ENCODE data around the gene TMEM245.

DNA sequence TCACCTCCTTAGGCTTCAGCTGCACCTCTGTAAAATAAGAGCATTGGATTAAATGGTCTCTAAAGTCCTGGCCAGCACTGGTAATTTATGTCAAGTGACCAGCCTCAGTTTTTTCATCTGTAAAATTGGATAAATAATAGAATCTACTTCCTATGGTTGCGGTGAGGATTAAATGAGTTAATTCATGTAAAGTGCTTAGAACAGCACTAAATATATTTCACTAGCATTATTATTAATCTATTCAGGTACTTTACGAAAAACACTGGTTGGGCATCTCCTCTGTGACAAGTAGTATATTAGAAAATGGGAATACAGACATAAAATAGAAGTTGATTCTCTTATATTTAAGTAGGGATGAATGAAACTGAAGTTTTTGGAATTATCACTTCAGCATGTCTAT lies 13.8 kb upstream of the TMEM245 start:
- TF ChIP-seq POLR2A (IDR thresholded peaks at IDR 0.05; ENCODE audit: low read length) (no peak), GATA1 (IDR thresholded peaks at IDR 0.05; ENCODE audit: low read depth, low read length) (no peak)
